AG09309 (cell line): ENCODE results near the gene PSTK.

Experiments
- DNase-seq: peaks from one replicate; pipeline ENCODE4 v3.0.0-alpha.2; 2010; ENCODE audit warnings: low read depth
- H3K4me3 ChIP-seq: 2 replicates; pipeline ENCODE4 v1.5.1; 2011; ENCODE audit warnings: mild to moderate bottlenecking, low read depth, low read length, moderate library complexity; ENCODE audit not compliant: control insufficient read depth
- TF ChIP-seq, protein P1 (sequence below): IDR thresholded peaks from 2 replicates; pipeline ENCODE4 v1.5.1; 2011; ENCODE audit warnings: mild to moderate bottlenecking, low read depth, low read length, inconsistent platforms; ENCODE audit not compliant: insufficient read depth, control insufficient read depth; ENCODE audit errors: missing control alignments

The PSTK gene

DNA sequence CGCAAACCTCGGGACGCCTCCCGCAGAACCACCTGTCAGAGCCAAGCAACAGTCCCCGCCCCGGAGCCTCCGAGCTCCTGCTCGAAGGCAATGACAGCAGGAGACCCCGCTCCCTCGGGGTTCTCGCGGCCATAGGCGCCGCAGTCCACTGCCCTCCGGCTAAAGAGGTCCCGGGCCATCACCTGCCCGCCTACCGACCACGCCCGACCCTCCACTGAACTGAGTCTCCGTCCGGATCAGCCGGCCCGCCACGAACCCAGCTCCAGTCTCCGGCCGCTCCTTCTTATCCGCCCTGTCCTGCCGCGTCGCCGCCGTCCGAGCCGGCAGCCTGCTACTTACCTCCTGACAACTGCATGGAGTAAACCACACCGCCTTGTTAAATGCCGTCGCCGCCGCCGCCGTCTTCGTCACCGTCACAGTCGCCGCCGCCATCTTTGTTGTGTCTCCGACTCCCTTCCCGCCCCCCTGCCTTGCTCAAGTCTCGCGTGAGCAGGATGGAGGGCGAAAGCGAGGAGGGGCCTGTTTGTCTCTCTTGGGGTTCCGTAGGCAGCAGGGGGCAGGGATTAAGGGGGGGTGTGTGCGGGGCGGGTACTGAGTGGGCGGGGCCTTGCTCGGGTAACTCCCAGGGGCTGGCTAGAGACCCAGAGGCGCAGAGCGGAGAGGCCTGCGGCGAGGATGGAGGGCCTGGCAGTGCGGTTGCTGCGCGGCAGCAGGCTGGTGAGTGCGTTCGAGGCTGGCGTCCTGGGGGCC lies 28.3 kb downstream of the PSTK start, which contains the start of the genes ACADSB and IKZF5:
Gene ACADSB (plus strand): TSS at position 652 of the 750 bp plus-strand sequence. CDS start 24 bp downstream, at position 676.
Gene IKZF5 (minus strand): TSS at position 441 of the 750 bp plus-strand sequence. CDS start 10,170 bp downstream, outside the sequence.
- TF ChIP-seq, protein P1, sequence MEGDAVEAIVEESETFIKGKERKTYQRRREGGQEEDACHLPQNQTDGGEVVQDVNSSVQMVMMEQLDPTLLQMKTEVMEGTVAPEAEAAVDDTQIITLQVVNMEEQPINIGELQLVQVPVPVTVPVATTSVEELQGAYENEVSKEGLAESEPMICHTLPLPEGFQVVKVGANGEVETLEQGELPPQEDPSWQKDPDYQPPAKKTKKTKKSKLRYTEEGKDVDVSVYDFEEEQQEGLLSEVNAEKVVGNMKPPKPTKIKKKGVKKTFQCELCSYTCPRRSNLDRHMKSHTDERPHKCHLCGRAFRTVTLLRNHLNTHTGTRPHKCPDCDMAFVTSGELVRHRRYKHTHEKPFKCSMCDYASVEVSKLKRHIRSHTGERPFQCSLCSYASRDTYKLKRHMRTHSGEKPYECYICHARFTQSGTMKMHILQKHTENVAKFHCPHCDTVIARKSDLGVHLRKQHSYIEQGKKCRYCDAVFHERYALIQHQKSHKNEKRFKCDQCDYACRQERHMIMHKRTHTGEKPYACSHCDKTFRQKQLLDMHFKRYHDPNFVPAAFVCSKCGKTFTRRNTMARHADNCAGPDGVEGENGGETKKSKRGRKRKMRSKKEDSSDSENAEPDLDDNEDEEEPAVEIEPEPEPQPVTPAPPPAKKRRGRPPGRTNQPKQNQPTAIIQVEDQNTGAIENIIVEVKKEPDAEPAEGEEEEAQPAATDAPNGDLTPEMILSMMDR: no peak
- H3K4me3 ChIP-seq: peak within 1 kb of the TSS; percentile 94
- DNase-seq: peak; percentile 92

DNA sequence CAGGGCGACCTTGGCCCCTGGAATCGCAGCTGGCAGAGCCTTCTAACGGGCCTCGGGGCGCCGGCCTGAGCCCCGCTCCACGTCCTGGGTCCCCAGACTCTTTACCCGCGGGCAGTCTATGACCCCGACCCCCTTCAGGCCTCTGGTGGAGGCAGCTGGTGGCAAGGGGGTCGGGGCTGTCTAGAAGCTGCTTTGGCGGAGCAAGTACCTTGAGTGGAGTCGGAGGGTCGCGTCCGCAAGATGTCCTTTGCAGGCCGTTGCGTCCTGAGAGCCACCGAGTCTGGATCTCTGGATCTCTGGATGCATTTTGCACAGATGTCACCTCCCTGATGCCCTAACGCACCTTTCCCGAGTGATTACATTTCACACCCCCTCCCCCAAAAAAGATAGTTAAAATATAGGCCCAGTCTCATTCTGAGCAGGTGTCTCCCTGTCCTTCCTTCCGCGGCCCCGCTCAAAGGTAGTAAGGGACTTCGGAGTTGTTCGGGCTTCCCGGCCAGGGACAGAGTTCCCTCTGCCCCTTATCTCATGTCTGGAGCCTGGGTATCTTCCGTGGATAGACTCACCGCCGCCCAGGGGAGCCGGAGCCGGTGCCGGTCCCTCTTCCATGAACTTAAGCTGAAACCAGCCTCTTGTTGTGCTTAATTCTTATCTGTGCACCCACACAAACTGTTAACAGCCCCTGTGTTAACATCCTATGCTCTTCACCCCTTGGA lies 29.1 kb downstream of the PSTK start:
- peak overlapping the region; percentile 94 for H3K4me3 ChIP-seq
- DNase-seq: no peak
- TF ChIP-seq, protein P1: no peak

DNA sequence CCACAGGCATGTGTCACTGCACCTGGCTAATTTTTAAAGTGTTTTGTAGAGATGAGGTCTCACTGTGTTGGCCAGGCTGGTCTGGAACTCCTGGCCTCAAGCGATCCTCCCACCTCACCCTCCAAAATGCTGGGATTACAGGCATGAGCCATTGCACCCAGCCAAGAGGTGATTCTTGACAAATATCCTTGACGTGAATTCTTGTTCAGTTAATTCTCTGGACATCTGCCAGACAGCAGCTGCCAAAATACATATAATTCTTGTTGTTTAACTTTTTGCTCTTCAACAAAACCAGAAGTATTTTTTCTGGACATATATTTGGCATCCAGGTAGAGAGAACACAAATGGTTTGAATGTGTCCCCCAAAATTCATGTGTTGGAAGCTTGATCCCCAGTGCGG lies 31.8 kb downstream of the PSTK start:
- H3K4me3 ChIP-seq: no peak overlapping the region
- DNase-seq: no peak
- TF ChIP-seq, protein P1: no peak

DNA sequence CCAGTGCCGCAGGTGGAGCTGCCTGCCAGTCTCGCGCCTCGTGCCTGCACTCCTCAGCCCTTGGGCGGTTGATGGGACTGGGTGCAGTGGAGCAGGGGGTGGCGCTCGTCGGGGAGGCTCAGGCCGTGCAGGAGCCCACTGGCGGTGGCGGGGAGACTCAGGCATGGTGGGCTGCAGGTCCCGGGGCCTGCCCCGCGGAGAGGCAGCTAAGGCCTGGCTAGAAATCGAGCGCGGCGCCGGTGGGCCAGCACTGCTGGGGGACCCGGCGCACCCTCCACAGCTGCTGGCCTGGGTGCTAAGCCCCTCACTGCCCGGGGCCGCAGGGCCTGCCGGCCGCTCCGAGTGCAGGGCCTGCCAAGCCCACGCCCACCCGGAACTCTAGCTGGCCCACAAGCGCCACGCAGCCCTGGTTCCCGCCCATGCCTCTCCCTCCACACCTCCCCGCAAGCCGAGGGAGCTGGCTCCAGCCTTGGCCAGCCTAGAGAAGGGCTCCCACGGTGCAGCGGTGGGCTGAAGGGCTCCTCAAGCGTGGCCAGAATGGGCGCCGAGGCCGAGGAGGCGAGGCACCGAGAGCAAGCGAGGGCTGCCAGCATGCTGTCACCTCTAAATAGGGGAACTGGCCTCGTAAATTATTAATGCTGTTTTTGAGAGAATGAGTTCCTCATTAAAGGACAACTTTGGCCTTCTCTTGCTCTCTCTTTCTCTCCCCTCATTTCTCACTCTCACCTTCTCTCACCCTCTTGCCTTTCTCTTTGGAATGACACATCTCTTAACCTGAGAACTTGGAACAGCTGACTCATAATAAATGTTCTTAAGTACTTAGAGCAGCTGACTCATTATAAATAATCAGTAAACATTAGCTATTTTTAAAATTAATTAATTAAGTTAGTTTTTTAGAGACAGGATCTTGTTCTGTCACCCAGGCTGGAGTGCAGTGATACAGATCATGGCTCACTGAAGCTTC lies 33.5 kb downstream of the PSTK start:
- no peak for DNase-seq
- no peak overlapping the region for H3K4me3 ChIP-seq
- TF ChIP-seq, protein P1: no peak

DNA sequence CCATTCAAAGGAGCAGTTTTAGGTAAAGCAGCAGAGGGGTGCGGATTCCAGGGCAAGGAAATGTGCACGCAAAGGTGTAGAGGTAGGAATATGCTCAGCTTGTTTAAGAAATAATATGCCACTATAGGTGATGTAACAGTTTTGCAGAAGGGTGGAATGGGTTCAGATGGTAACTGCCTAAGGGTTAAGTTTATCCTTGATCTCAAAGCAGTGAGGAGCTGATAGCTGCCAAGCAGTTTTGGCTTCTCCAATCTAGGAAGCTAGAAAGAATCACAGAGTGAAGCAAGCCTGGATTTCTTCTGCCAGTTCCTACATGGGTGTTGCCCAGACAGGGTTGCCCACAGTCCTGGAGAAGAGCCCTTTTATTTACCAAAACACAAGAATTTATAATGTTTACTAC lies 34.6 kb downstream of the PSTK start:
- no peak overlapping the region for H3K4me3 ChIP-seq
- TF ChIP-seq, protein P1: no peak
- DNase-seq: no peak

DNA sequence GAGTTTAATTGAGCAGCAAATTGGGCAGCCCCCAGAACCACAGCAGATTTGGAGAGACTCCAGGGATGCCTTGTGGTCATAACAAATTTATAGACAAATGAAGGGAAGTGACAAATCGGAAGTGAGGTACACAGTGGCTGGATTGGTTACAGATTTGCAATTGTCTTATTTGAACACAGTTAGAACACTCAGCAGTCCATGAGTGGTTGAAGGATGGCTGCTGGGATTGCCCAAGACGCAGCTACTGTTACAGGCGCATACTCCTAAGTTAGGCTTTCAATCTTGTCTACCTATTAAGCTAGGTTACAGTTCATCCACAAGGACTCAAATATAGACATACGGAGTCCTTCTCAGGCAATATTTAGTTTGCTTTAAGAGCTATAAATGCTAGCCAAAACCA lies 36.0 kb downstream of the PSTK start:
- no peak overlapping the region for H3K4me3 ChIP-seq
- TF ChIP-seq, protein P1: no peak
- DNase-seq: no peak
